Astrocyte (in vitro differentiated cells and primary cell): ENCODE results near the gene ERVH48-1. TPM values are rescaled to one million over a fixed set of nuclear protein-coding genes. Genes with fewer than 3 reads are reported as not detected.
"Not testable (repeated sequence)": the region's sequence is repeated elsewhere in the genome, so short reads cannot be mapped to it uniquely, and the experiment has no call there.

Experiments
- DNase-seq: peaks from one replicate; pipeline ENCODE4 v3.0.0-alpha.2; 2010; ENCODE audit warnings: low read depth
- FAIRE-seq: peaks from 2 replicates; lab custom pipeline; 2011; peaks lifted over from hg19 to GRCh38; lab: Jason Lieb, UNC
- H2AFZ ChIP-seq: 2 replicates; pipeline ENCODE4 v1.6.0; 2012; ENCODE audit warnings: low read depth, low read length, inconsistent platforms
- H3K27ac ChIP-seq: 2 replicates; pipeline ENCODE4 v1.5.1; 2011; ENCODE audit warnings: low read depth, low read length, inconsistent platforms
- H3K27me3 ChIP-seq: 2 replicates; pipeline ENCODE4 v1.6.0; 2011; ENCODE audit warnings: low read length, inconsistent platforms; ENCODE audit not compliant: insufficient read depth
- H3K36me3 ChIP-seq: 2 replicates; pipeline ENCODE4 v1.5.1; 2011; ENCODE audit warnings: low read length, inconsistent platforms; ENCODE audit not compliant: insufficient read depth
- H3K4me1 ChIP-seq: 2 replicates; pipeline ENCODE4 v1.5.1; 2011; ENCODE audit warnings: low read length, inconsistent platforms; ENCODE audit not compliant: insufficient read depth
- H3K4me2 ChIP-seq: 2 replicates; pipeline ENCODE4 v1.6.0; 2012; ENCODE audit warnings: low read length, inconsistent platforms
- H3K4me3 ChIP-seq: 2 replicates; pipeline ENCODE4 v1.5.1; 2011; ENCODE audit warnings: low read depth, mild to moderate bottlenecking, low read length, inconsistent platforms; ENCODE audit not compliant: insufficient read depth
- H3K79me2 ChIP-seq: 2 replicates; pipeline ENCODE4 v1.6.0; 2012; ENCODE audit warnings: mild to moderate bottlenecking, low read length, inconsistent platforms; ENCODE audit not compliant: insufficient read depth
- H3K9ac ChIP-seq: 2 replicates; pipeline ENCODE4 v1.6.0; 2012; ENCODE audit warnings: mild to moderate bottlenecking, low read length, inconsistent platforms
- H3K9me3 ChIP-seq: 2 replicates; pipeline ENCODE4 v1.5.1; 2012; ENCODE audit warnings: low read depth, mild to moderate bottlenecking, low read length, inconsistent platforms; ENCODE audit not compliant: insufficient read depth
- H4K20me1 ChIP-seq: 2 replicates; pipeline ENCODE4 v1.6.0; 2012; ENCODE audit warnings: low read length, inconsistent platforms; ENCODE audit not compliant: insufficient read depth
- H3K27ac Mint-ChIP-seq: one replicate; pipeline ENCODE4 v1.8.0; 2021; ENCODE audit warnings: mild to moderate bottlenecking, mixed read lengths; ENCODE audit not compliant: unreplicated experiment
- H3K27me3 Mint-ChIP-seq: one replicate; pipeline ENCODE4 v1.8.0; 2021; ENCODE audit warnings: low read depth, mixed read lengths; ENCODE audit not compliant: unreplicated experiment
- H3K36me3 Mint-ChIP-seq: one replicate; pipeline ENCODE4 v1.8.0; 2021; ENCODE audit warnings: low read depth, mixed read lengths; ENCODE audit not compliant: unreplicated experiment
- H3K4me1 Mint-ChIP-seq: one replicate; pipeline ENCODE4 v1.8.0; 2021; ENCODE audit warnings: low read depth, mixed read lengths; ENCODE audit not compliant: unreplicated experiment
- H3K4me3 Mint-ChIP-seq: one replicate; pipeline ENCODE4 v1.8.0; 2021; ENCODE audit warnings: mild to moderate bottlenecking, moderate library complexity, mixed read lengths; ENCODE audit not compliant: unreplicated experiment
- H3K9me3 Mint-ChIP-seq: one replicate; pipeline ENCODE4 v1.8.0; 2021; ENCODE audit warnings: mild to moderate bottlenecking, mixed read lengths; ENCODE audit not compliant: unreplicated experiment
- EZH2 ChIP-seq: IDR thresholded peaks from 2 replicates; pipeline ENCODE4 v1.6.1; 2012; ENCODE audit warnings: mild to moderate bottlenecking, low read length, inconsistent platforms; ENCODE audit not compliant: insufficient read depth
- total RNA-seq: library from RNA; stranded (reverse); gene quantifications from 2 replicates; pipeline ENCODE4 v1.2.1, GENCODE V29; 2021
- TF ChIP-seq, protein P1 (sequence below): IDR thresholded peaks from 2 replicates; pipeline ENCODE4 v1.5.1; 2011; ENCODE audit warnings: low read depth, mild to moderate bottlenecking, inconsistent platforms, low read length, moderate library complexity; ENCODE audit not compliant: insufficient read depth

The ERVH48-1 gene
- total RNA-seq, 1 donor from 2014 or later, result 1.1 TPM

DNA sequence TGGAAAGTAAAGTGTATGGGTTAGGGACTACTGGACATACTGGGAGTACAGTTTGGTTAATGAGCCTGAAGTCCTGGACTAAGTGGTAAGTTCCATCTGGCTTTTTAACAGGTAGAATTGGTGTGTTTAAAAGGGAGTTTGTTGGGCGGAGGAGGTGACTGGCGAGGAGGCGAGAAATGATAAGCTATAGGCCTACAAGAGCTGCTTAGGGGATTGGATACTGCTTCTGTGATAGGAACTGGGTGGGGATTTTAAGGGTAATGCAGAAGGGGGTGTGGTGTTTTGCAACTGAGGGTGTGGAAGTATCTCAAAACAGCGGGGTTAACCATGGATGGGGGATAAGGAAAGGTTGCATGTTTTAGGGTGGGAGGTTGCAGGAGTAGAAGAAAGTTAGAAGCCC, 3.5 kb downstream of the ERVH48-1 start:
- H3K4me3 ChIP-seq, result no peak overlapping the region
- no peaks in the 10 kb centered on the region for H4K20me1 ChIP-seq
- no peaks in the 10 kb centered on the region for H3K36me3 ChIP-seq
- TF ChIP-seq, protein P1, sequence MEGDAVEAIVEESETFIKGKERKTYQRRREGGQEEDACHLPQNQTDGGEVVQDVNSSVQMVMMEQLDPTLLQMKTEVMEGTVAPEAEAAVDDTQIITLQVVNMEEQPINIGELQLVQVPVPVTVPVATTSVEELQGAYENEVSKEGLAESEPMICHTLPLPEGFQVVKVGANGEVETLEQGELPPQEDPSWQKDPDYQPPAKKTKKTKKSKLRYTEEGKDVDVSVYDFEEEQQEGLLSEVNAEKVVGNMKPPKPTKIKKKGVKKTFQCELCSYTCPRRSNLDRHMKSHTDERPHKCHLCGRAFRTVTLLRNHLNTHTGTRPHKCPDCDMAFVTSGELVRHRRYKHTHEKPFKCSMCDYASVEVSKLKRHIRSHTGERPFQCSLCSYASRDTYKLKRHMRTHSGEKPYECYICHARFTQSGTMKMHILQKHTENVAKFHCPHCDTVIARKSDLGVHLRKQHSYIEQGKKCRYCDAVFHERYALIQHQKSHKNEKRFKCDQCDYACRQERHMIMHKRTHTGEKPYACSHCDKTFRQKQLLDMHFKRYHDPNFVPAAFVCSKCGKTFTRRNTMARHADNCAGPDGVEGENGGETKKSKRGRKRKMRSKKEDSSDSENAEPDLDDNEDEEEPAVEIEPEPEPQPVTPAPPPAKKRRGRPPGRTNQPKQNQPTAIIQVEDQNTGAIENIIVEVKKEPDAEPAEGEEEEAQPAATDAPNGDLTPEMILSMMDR, result no peak
- TF ChIP-seq EZH2, result no peak
- H3K4me2 ChIP-seq, result no peak overlapping the region
- no peaks in the 10 kb centered on the region for H3K27me3 ChIP-seq
- H3K27ac ChIP-seq, result no peak overlapping the region
- H3K9ac ChIP-seq, result no peak overlapping the region
- no peaks in the 10 kb centered on the region for H3K79me2 ChIP-seq
- Mint-ChIP-seq H3K27me3 (no peaks in the 10 kb centered on the region), H3K4me3 (no peak overlapping the region), H3K4me1 (peaks cover 4% of the 10 kb centered on the region), H3K9me3 (peaks cover 3% of the 10 kb centered on the region), H3K36me3 (no peaks in the 10 kb centered on the region), H3K27ac (no peak overlapping the region)
- FAIRE-seq (no peak), DNase-seq (no peak)
- peaks cover 5% of the 10 kb centered on the region for H3K4me1 ChIP-seq
- no peaks in the 10 kb centered on the region for H3K9me3 ChIP-seq
- H2AFZ ChIP-seq, result no peak overlapping the region

DNA sequence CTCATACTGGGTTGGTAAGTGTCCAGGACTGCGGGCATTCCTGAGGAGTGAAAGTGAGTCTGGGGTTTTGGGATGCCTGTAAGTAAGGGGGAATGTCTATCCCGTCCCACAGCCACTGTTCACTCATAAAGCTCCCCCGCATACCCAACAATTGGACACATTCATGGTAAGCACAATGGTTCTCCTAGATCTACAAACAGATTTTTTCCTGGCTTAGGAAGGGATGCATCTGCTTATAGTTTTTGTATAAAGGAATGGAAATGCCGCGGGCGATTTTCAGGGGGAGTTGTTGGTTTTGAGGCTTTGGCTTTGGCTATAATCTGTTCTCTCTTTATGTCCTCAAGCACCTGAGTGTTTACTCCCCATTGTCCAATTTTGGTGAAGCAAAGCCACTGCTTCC, 7.1 kb downstream of the ERVH48-1 start:
- H2AFZ ChIP-seq, result no peak overlapping the region

DNA sequence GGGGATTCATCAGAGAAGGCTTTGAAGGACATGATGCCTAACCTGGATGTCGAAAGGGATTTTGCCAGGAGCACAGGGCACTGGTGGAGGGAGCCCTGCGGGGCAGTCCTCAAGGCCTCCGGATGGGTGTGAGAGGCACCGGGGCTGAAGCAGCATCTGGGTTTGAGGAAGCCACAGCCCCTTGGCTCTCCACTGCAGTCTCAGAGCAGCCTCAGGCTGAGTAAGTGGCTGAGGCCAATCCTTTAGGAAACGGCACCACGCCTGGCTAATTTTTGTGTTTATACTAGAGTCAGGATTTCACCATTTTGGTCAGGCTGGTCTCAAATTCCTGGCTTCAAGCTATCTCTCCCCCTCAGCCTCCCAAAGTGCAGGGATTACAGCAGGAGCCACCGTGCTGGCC, 12.0 kb downstream of the ERVH48-1 start:
- peaks cover 11% of the 10 kb centered on the region for H3K36me3 ChIP-seq
- H3K36me3 Mint-ChIP-seq, result peaks cover 15% of the 10 kb centered on the region
- no peaks in the 10 kb centered on the region for H4K20me1 ChIP-seq
- H3K9me3 ChIP-seq, result no peaks in the 10 kb centered on the region
- FAIRE-seq, result no peak
- peaks cover 6% of the 10 kb centered on the region for H3K4me1 Mint-ChIP-seq
- H3K9ac ChIP-seq, result no peak overlapping the region
- H3K27me3 Mint-ChIP-seq, result no peaks in the 10 kb centered on the region
- no peak overlapping the region for H3K4me2 ChIP-seq
- H3K4me3 ChIP-seq, result no peak overlapping the region
- H3K27me3 ChIP-seq, result no peaks in the 10 kb centered on the region
- no peaks in the 10 kb centered on the region for H3K4me1 ChIP-seq
- TF ChIP-seq EZH2, result no peak
- TF ChIP-seq, protein P1, result no peak
- no peak for DNase-seq
- H3K27ac ChIP-seq, result no peak overlapping the region
- H3K79me2 ChIP-seq, result no peaks in the 10 kb centered on the region
- no peak overlapping the region for H2AFZ ChIP-seq
- H3K4me3 Mint-ChIP-seq, result no peak overlapping the region
- peaks cover under 1% of the 10 kb centered on the region for H3K9me3 Mint-ChIP-seq
- H3K27ac Mint-ChIP-seq, result peak overlapping the region; percentile 58

More for the DNA sequence above, 7.1 kb downstream of the ERVH48-1 start:
- no peak for TF ChIP-seq EZH2
- TF ChIP-seq, protein P1, result no peak
- DNase-seq (no peak), FAIRE-seq (no peak)
- no peak overlapping the region for H3K4me3 Mint-ChIP-seq
- H3K27ac ChIP-seq, result no peak overlapping the region
- H3K4me1 Mint-ChIP-seq, result peaks cover 4% of the 10 kb centered on the region
- H3K79me2 ChIP-seq, result no peaks in the 10 kb centered on the region
- H3K4me1 ChIP-seq, result no peaks in the 10 kb centered on the region
- no peak overlapping the region for H3K4me3 ChIP-seq
- no peak overlapping the region for H3K4me2 ChIP-seq
- peaks cover 3% of the 10 kb centered on the region for H3K9me3 Mint-ChIP-seq
- H3K9ac ChIP-seq, result no peak overlapping the region
- no peaks in the 10 kb centered on the region for H3K36me3 ChIP-seq
- H3K27me3 ChIP-seq, result no peaks in the 10 kb centered on the region
- no peak overlapping the region for H3K27ac Mint-ChIP-seq
- no peaks in the 10 kb centered on the region for H4K20me1 ChIP-seq
- peaks cover 4% of the 10 kb centered on the region for H3K36me3 Mint-ChIP-seq
- H3K27me3 Mint-ChIP-seq, result no peaks in the 10 kb centered on the region
- H3K9me3 ChIP-seq, result no peaks in the 10 kb centered on the region

DNA sequence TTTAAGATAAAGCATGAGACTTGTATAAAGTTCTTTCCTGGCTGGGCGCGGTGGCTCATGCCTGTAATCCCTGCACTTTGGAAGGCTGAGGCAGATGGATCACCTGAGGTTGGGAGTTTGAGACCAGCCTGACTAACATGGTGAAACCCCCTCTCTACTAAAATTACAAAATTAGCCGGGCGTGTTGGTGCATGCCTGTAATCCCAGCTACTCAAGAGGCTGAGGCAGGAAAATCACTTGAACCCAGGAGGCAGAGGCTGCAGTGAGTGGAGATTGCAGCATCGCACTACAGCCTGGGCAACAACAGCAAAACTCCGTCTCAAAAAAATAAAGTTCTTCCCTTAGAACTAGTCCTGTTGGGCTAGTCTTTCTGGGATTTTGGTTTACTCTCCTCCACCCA, 13.5 kb downstream of the ERVH48-1 start:
- not testable (repeated sequence) for H4K20me1 ChIP-seq, H3K4me1 ChIP-seq, H3K9me3 Mint-ChIP-seq, H3K4me3 ChIP-seq, H3K27me3 Mint-ChIP-seq, H3K9me3 ChIP-seq, H3K9ac ChIP-seq, H3K4me2 ChIP-seq, H3K4me1 Mint-ChIP-seq, H3K27ac ChIP-seq, DNase-seq, H3K4me3 Mint-ChIP-seq, FAIRE-seq, H3K79me2 ChIP-seq, H2AFZ ChIP-seq, H3K27ac Mint-ChIP-seq, H3K27me3 ChIP-seq
- H3K36me3 ChIP-seq, result peaks cover 14% of the 10 kb centered on the region
- peaks cover 15% of the 10 kb centered on the region for H3K36me3 Mint-ChIP-seq
